K562 (cell line): ENCODE data around the gene RNF41. TPM values are rescaled to one million over a fixed set of nuclear protein-coding genes. Genes with fewer than 3 reads are reported as not detected.

Experiments
- ARID1B ChIP-seq: fragments of 450-650 bp; IDR thresholded peaks from 2 replicates; pipeline ENCODE4 v1.6.1; 2016; ENCODE audit warnings: antibody characterized with exemption, mild to moderate bottlenecking, inconsistent platforms
- FOXA3 ChIP-seq, 2 experiments: fragments of 450-650 bp in 1 of 2; sonication (generic) in 1 of 2; formaldehyde crosslinking; IDR thresholded peaks in 1 of 2; conservative IDR thresholded peaks in 1 of 2; 2 replicates each; pipeline versions ENCODE4 v1.4.0 to v1.8.0; 2020 to 2022; ENCODE audit warnings: mild to moderate bottlenecking in 2 of 2, missing genetic modification reagents in 1 of 2
- MEF2A ChIP-seq: IDR thresholded peaks from 2 replicates; pipeline ENCODE4 v1.6.1; 2011; ENCODE audit warnings: low read depth, mild to moderate bottlenecking, low read length, moderate library complexity; ENCODE audit not compliant: control insufficient read depth
- NFXL1 ChIP-seq: fragments of 450-650 bp; formaldehyde crosslinking; IDR thresholded peaks from 2 replicates; pipeline ENCODE4 v1.4.0; 2021; ENCODE audit warnings: mild to moderate bottlenecking
- PHF20 ChIP-seq: fragments of 450-650 bp; IDR thresholded peaks from 2 replicates; pipeline ENCODE4 v1.6.1; 2018; ENCODE audit not compliant: partially characterized antibody
- POU5F1 ChIP-seq: fragments of 150-350 bp; IDR thresholded peaks from 2 replicates; pipeline ENCODE4 v1.6.1; 2014; ENCODE audit warnings: borderline replicate concordance, low read length, low read depth, mild to moderate bottlenecking; ENCODE audit not compliant: partially characterized antibody
- PTTG1 ChIP-seq: fragments of 450-650 bp; IDR thresholded peaks from 2 replicates; pipeline ENCODE4 v1.6.1; 2016; ENCODE audit warnings: low read depth, mild to moderate bottlenecking, missing genetic modification characterization, missing compliant biosample characterization
- RBM25 ChIP-seq: fragments of 200-400 bp; formaldehyde crosslinking; IDR thresholded peaks from 2 replicates; pipeline ENCODE4 v1.6.1; 2018; ENCODE audit warnings: low read length, low read depth, moderate library complexity; ENCODE audit not compliant: severe bottlenecking
- SIN3B ChIP-seq: fragments of 450-650 bp; IDR thresholded peaks from 2 replicates; pipeline ENCODE4 v1.6.1; 2017; ENCODE audit warnings: low read depth, mild to moderate bottlenecking, moderate library complexity
- SMAD4 ChIP-seq: fragments of 250-450 bp; sonication (Bioruptor Pico); conservative IDR thresholded peaks from 2 replicates; pipeline ENCODE4 v1.8.0; 2021; ENCODE audit warnings: inconsistent platforms, mild to moderate bottlenecking, moderate library complexity
- SMARCA5 ChIP-seq: fragments of 450-650 bp; IDR thresholded peaks from 2 replicates; pipeline ENCODE4 v1.6.1; 2016
- SMARCC2 ChIP-seq: fragments of 450-650 bp; IDR thresholded peaks from 2 replicates; pipeline ENCODE4 v1.6.1; 2017; ENCODE audit warnings: antibody characterized with exemption, moderate library complexity, mild to moderate bottlenecking, low read depth
- STAT5B ChIP-seq: fragments of 250-450 bp; sonication (Bioruptor Pico); IDR thresholded peaks from 2 replicates; pipeline ENCODE4 v1.8.0; 2021; ENCODE audit warnings: mild to moderate bottlenecking, inconsistent platforms
- ZFP30 ChIP-seq: fragments of 250-450 bp; sonication (Bioruptor Pico); IDR thresholded peaks from 2 replicates; pipeline ENCODE4 v1.8.0; 2022; ENCODE audit warnings: moderate library complexity, mild to moderate bottlenecking, inconsistent platforms, borderline replicate concordance
- ZNF175 ChIP-seq: fragments of 200-800 bp; sonication (Bioruptor generic); IDR thresholded peaks from 2 replicates; pipeline ENCODE4 v1.6.1; 2016; ENCODE audit warnings: low read depth, mild to moderate bottlenecking, missing genetic modification characterization, missing compliant biosample characterization
- ZNF41 ChIP-seq: fragments of 250-450 bp; sonication (Bioruptor Pico); conservative IDR thresholded peaks from 2 replicates; pipeline ENCODE4 v1.4.0; 2020; ENCODE audit warnings: mild to moderate bottlenecking
- ZNF778 ChIP-seq: fragments of 450-650 bp; formaldehyde crosslinking; IDR thresholded peaks from 2 replicates; pipeline ENCODE4 v1.4.0; 2020; ENCODE audit warnings: mild to moderate bottlenecking, moderate library complexity
- ZNF79 ChIP-seq: fragments of 250-450 bp; sonication (Bioruptor Pico); IDR thresholded peaks from 2 replicates; pipeline ENCODE4 v1.4.0; 2020; ENCODE audit warnings: low read depth, mild to moderate bottlenecking, moderate library complexity
- polyA plus RNA-seq, 8 experiments: library from polyadenylated mRNA; depleted of rRNA in 4 of 8; stranded (reverse) in 5 of 8; unstranded in 3 of 8; fragments of >200 nt; fragmentation: Nextera tagmentation in 2 of 8; fragmentation: Illumina TruSeq in 1 of 8; extraction: Ambion mirVana in 2 of 8; extraction: Trizol in 1 of 8; gene quantifications; 2 replicates each; pipeline versions ENCODE4 v1.2.1 to v1.2.3, GENCODE V29; 2011 to 2014; ENCODE audit warnings: inconsistent platforms in 1 of 8, missing spikeins in 1 of 8
- total RNA-seq, 7 experiments: library from RNA; depleted of rRNA in 6 of 7; stranded (reverse); fragments of >200 nt in 6 of 7; fragmentation: Illumina TruSeq in 2 of 7; extraction: Trizol in 2 of 7; gene quantifications; 2 replicates each; pipeline versions ENCODE4 v1.2.1 to v1.2.3, GENCODE V29; 2011 to 2021; ENCODE audit warnings: low replicate concordance in 1 of 7
- TF ChIP-seq, protein P1 (sequence below): sonication (generic); formaldehyde crosslinking; IDR thresholded peaks from 2 replicates; pipeline ENCODE4 v1.8.0; 2023; ENCODE audit warnings: mild to moderate bottlenecking, missing genetic modification reagents
- TF ChIP-seq, protein P2 (sequence below): fragments of 250-450 bp; sonication (Bioruptor Pico); IDR thresholded peaks from 2 replicates; pipeline ENCODE4 v1.4.0; 2020

RNF41 gene
- total and polyA plus RNA-seq, 9 of the 15 experiments (the other 6 are each of a cell fraction or from before 2014, with no cell fraction given): 28.2 to 46.8 (median 33.8) TPM

DNA sequence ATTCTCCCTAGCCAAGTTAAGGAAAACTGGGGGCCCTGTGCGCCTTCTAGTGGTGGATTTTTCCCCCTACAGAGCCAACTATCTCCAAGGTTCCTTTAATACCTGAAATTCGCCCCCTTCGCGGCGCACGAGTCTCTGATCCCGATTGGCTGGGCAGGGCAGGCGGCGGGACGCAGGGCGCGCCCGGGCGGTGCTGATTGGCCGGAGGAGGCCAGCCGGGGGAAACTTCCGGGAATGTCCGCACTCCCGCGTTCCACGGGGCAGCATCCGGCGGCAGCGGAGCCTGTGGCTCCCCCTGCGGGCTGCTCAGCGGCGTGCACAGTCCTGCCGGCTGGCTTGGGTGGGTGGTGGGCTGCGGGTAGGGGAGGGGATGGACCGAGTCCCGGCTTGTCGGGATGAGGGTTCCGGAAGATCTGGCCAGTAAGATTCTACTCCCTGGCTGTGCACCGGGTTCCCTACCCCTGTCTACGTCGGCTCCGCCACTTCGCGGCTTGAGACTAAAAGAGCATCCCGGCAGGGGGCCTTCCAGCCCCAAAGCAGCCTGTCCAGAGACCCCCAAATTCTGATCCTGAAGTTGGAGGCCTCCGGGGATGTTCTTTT lies 2.5 kb upstream of the RNF41 start, which contains the start of gene NABP2 (continued):
- no peak for TF ChIP-seq ZNF41 (CRISPR knock-in tag)
- TF ChIP-seq PHF20: peak; percentile 88
- 0 out of 2 replicates have a peak, but pooled peaks have one; percentile 36 for TF ChIP-seq ARID1B
- peak; percentile 75 for TF ChIP-seq SIN3B
- no peak for TF ChIP-seq NFXL1 (CRISPR knock-in tag)
- TF ChIP-seq POU5F1: no peak
- TF ChIP-seq, protein P1, sequence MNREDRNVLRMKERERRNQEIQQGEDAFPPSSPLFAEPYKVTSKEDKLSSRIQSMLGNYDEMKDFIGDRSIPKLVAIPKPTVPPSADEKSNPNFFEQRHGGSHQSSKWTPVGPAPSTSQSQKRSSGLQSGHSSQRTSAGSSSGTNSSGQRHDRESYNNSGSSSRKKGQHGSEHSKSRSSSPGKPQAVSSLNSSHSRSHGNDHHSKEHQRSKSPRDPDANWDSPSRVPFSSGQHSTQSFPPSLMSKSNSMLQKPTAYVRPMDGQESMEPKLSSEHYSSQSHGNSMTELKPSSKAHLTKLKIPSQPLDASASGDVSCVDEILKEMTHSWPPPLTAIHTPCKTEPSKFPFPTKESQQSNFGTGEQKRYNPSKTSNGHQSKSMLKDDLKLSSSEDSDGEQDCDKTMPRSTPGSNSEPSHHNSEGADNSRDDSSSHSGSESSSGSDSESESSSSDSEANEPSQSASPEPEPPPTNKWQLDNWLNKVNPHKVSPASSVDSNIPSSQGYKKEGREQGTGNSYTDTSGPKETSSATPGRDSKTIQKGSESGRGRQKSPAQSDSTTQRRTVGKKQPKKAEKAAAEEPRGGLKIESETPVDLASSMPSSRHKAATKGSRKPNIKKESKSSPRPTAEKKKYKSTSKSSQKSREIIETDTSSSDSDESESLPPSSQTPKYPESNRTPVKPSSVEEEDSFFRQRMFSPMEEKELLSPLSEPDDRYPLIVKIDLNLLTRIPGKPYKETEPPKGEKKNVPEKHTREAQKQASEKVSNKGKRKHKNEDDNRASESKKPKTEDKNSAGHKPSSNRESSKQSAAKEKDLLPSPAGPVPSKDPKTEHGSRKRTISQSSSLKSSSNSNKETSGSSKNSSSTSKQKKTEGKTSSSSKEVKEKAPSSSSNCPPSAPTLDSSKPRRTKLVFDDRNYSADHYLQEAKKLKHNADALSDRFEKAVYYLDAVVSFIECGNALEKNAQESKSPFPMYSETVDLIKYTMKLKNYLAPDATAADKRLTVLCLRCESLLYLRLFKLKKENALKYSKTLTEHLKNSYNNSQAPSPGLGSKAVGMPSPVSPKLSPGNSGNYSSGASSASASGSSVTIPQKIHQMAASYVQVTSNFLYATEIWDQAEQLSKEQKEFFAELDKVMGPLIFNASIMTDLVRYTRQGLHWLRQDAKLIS (CRISPR knock-in tag): no peak; the same call in 1 of the 2 replicates
- no peak for TF ChIP-seq ZNF79
- no peak for TF ChIP-seq MEF2A
- TF ChIP-seq PTTG1 (tag): no peak
- TF ChIP-seq SMAD4 (CRISPR knock-in tag): peak; percentile 57
- no peak for TF ChIP-seq SMARCC2
- no peak for TF ChIP-seq ZFP30 (CRISPR knock-in tag)
- no peak for TF ChIP-seq ZNF778
- TF ChIP-seq, protein P2, sequence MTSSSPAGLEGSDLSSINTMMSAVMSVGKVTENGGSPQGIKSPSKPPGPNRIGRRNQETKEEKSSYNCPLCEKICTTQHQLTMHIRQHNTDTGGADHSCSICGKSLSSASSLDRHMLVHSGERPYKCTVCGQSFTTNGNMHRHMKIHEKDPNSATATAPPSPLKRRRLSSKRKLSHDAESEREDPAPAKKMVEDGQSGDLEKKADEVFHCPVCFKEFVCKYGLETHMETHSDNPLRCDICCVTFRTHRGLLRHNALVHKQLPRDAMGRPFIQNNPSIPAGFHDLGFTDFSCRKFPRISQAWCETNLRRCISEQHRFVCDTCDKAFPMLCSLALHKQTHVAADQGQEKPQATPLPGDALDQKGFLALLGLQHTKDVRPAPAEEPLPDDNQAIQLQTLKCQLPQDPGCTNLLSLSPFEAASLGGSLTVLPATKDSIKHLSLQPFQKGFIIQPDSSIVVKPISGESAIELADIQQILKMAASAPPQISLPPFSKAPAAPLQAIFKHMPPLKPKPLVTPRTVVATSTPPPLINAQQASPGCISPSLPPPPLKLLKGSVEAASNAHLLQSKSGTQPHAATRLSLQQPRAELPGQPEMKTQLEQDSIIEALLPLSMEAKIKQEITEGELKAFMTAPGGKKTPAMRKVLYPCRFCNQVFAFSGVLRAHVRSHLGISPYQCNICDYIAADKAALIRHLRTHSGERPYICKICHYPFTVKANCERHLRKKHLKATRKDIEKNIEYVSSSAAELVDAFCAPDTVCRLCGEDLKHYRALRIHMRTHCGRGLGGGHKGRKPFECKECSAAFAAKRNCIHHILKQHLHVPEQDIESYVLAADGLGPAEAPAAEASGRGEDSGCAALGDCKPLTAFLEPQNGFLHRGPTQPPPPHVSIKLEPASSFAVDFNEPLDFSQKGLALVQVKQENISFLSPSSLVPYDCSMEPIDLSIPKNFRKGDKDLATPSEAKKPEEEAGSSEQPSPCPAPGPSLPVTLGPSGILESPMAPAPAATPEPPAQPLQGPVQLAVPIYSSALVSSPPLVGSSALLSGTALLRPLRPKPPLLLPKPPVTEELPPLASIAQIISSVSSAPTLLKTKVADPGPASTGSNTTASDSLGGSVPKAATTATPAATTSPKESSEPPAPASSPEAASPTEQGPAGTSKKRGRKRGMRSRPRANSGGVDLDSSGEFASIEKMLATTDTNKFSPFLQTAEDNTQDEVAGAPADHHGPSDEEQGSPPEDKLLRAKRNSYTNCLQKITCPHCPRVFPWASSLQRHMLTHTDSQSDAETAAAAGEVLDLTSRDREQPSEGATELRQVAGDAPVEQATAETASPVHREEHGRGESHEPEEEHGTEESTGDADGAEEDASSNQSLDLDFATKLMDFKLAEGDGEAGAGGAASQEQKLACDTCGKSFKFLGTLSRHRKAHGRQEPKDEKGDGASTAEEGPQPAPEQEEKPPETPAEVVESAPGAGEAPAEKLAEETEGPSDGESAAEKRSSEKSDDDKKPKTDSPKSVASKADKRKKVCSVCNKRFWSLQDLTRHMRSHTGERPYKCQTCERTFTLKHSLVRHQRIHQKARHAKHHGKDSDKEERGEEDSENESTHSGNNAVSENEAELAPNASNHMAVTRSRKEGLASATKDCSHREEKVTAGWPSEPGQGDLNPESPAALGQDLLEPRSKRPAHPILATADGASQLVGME (CRISPR knock-in tag): no peak
- 0 out of 2 replicates have a peak, but pooled peaks have one; percentile 45 for TF ChIP-seq ZNF175 (CRISPR knock-in tag)
- TF ChIP-seq RBM25: peak; percentile 99
- TF ChIP-seq STAT5B (CRISPR knock-in tag): no peak
- no peak for TF ChIP-seq FOXA3 (CRISPR knock-in tag; conservative IDR thresholded peaks at IDR 0.05 in 1 of 2, IDR thresholded peaks at IDR 0.05 in 1 of 2)
- TF ChIP-seq SMARCA5: 0 out of 2 replicates have a peak, but pooled peaks have one; percentile 13
